Medulla oblongata (tissue), 1 donor: ENCODE results near the gene MANEA.
"Not testable (repeated sequence)": the region's sequence is repeated elsewhere in the genome, so short reads cannot be mapped to it uniquely, and the experiment has no call there.

ENCODE experiments used
- DNase-seq: peaks from one replicate; pipeline ENCODE4 v3.0.0-alpha.2; 2015; ENCODE audit errors: extremely low spot score

Gene MANEA

DNA sequence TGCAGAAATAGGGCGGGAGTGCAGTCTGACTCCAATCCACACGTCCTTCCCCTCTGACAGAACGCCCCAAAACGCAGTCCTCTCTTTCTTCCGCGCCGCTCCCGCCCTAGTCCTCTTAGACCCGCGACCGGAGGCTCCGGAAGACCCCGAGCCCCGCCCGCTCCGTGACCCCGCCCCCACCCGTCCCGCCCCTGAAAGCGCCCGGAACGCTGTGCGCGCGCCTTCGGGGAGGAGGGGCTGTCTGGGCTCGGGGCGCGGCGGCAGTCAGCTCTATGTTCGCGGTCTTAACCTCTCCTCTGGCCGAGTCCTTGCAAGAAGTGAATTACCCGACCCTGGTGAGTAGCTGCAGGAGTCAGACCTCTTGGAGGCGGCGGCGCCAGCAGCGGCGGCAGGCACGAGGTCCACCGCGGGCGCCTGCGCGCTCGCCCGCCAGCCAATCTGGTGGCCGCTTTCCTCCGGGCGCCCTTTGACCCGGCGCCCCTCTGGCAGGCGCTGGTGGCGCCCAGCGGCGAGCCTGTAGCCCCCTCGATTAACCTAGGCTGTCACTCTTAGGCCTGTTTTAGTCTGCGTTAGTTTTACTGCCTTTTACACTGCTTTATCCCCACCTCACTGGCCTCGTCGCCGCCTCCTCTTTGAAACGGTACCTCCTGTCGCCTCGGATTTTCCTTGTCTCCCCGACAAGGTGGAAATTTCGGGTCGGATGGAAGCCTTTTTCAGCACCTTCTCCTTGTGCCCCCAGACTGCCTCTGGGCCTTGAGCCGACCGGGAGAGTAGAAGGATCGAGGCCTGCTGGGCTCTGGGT is at the start of gene MANEA:
TSS of gene MANEA (plus strand) at position 232 of the 802 bp plus-strand sequence. CDS start 8,905 bp downstream, outside the sequence.
- peak; percentile 83 for DNase-seq

DNA sequence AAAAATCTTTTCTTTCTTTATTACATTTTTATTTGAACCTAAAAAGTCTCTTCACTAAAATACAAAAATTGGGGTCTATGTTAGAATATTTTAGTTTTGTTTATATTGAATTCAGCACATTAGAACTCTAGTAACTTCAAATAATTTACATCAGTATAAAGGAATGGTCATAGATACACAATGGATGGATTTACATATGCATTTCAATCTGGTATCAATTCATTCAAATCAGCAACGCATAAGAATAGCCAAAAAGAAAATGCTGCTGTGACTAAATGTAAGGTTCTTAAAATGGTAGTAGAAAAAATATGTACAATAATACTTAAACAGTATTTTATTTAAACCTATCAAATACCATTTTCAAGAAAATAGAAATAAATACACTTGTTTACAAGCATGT is 47.6 kb upstream of the MANEA start:
- no peak for DNase-seq

GRCh38 chr6:95530176-95530819 is 47.0 kb upstream of the MANEA start:
- no peak for DNase-seq

DNA sequence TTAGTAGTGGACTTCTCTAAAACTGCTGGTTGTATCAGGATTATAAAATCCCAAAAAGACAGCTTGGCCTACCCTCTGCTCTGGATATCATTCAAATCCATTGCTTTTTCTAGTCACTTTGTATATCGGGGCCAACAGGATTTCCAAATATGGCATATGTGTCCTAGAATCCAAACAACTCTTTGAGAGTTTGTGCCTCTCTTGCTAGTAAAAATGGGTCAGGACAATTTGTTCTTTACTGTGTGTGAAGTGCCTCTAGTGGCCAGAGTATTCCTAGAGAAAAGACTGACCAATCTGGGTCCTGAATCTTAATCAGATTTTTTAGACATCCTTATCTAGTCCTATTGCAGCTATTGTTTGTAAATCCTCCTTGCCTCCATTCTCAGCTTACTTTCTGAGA is 33.5 kb upstream of the MANEA start:
- DNase-seq = no peak

GRCh38 chr6:95544517-95545225 is 32.7 kb upstream of the MANEA start:
- DNase-seq = no peak

GRCh38 chr6:95545226-95545625 is 32.1 kb upstream of the MANEA start:
- DNase-seq = no peak

- DNase-seq = no peak
Observed at GRCh38 chr6:95545686-95546085, 31.6 kb upstream of the MANEA start.

DNA sequence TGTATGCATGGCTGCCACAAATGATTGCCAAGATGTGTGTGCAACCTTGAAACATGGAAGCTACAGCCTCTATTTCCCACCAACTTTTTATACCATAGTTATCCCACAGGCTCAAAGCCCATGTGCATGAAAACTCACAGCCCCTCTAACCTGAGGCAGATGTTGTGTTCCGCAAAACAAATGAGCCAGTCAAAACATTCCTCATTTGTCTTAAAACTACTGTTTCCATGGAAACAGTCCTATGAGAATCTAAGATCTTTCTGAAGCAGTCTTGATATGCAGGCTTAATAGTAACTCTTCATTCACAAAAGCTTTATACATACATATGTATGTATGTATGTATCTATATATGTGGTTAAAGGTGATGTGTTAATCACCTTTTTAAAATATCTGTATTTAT is 31.2 kb upstream of the MANEA start:
- no peak for DNase-seq

GRCh38 chr6:95547043-95547442 is 30.3 kb upstream of the MANEA start:
- DNase-seq = no peak

DNA sequence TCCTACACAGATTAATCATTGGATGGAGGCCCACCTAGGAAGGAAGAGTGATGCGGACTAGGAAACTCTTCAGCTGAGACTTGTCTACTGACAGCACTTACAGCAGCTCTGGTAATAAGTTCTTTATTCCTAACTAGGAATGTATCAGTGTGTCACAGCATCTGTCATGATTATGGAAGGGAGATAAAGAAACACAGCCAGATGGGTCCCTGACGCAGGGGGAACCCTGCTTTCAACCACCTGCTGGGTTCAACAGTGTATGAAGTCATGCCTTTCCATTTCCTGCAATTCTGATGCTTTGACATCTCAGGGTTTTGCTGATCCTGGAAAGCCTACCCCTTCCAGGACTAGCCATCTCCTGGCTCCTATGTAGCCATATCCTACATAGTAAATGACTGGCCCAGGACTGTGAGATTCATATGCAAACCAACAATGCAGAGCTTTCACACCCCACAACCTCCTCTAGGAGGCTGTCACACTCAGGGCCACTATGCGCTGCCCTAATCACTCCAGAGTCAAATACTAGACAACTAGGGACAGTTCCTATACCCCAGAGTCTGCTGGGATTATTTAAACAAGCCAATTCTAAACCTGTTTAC is 29.0 kb upstream of the MANEA start:
- DNase-seq = no peak

GRCh38 chr6:95551678-95552324 is 25.5 kb upstream of the MANEA start:
- DNase-seq = no peak

DNA sequence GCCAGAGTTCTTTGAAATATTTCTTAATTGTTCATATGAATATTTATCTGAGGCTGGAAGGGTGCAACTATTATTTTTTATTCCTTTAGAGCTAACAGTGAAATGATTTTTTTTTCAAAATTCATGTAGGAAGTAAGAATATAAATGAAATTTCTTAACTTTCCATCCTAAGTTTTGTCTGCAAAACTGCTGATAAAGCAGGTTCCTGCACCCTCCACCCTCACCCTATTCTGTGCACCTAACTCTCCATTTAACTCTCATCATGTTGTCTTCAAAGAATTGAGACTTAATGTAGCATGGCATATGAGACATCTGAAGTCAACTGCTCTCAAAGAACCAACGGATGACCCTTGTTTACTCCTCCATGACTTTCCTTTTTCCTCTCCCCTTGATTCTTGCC is 23.5 kb upstream of the MANEA start:
- DNase-seq = no peak

DNA sequence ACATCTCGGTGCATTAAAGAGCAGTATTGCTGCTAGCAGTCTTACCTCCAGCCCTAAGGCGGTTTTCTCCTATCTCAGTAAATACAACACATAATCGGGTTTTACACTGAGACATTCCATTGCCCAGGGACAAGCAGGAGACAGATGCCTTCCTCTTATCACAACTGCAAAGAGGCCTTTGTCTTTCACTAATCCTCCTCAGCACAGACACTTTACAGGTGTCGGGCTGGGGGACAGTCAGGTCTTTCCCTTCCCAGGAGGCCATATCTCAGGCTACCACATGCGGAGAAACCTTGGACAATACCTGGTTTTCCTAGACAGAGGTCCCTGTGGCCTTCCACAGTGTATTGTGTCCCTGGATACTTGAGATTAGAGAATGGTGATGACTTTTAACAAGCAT is 16.4 kb upstream of the MANEA start:
- not testable (repeated sequence) for DNase-seq

DNA sequence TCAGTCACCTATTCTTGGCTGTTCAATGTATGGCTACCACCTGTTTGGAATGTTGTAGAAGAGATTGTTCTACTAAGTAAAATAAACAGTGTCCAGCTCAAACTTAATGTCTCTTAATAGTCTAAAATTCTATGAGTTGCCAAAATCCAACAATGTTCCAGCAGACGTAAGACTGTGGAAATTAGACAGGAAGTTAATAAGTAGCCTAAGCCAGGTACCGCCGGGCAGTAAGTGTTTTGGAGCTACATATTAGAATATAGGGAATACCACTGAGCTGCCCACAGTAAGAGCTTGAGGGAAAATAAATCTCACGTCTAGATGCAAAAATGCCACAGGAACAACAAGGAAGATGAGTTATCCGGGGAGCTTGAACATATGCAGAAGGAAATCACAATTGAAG is 7.8 kb upstream of the MANEA start:
- DNase-seq = no peak

DNA sequence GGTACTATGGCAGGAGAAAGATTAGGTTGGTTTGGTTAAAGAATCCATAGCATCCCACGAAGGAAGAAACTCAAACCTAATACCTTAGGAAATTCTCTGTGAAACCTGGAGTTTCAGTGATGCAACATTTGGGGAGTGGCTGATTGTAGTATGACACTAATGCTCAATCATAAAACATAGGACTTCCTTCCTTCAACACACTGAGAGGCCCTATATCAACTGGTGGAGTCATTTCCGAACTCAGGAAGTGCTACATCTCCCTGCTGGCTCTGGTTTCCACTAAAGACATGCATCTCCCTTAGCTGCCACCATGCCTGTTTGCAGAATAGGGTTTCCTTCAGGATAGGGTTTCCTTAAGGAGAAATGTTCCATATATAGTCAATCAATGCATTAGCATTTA is 5.2 kb upstream of the MANEA start:
- no peak for DNase-seq

DNA sequence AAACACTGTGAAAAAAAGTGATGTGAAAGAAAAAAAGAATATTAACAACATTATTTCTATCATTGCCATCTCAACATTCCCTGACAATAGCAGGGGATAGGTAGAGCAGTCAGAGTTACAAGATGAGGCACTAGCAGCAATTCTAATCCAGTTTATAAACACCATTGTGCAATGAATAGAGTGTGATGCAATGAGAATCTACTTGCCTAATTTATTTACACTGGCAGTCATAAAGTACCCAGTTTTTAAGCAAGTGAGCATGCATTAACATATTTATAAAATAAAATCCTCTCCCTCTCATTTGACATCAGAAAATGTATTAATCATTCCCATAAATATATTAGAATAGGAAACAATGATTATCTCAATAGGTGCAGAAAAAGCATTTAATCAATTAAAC is 2.5 kb upstream of the MANEA start:
- no peak for DNase-seq

DNA sequence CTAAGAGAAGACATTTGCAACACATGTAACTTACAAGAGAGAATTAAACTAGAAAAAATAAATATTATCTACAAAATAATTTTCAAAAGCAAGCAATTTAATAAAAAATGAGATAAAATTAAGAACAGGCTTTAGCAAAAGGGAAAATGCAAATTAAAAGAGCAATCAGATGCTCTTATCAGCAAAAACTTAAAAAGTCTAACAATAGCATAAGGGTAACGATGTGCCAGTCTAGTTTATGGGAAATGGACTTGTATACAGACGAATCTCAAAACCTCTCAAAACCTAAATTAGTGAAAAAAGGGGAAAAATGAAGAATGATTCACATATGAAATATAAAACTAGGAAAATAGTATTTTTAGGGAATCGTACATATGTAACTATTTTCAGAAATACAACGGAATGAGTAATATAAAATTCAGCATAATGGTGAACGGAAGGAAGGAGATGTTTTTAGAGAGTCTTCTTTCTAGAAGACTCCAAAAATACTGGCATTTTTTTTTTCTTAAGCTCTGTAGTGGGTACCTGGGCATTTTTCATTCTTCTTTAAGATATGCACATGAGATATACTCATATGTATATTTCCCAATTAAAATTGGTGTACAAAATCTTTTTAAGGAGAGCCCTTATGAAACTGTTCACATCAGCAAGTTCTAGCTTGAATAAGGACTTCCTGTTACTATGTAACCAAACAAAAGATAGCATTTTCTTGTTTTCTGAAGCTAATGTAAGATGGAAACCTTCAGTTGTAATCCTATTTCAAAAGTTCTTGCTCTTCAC is 927 bp upstream of the MANEA start:
- DNase-seq = no peak

- DNase-seq = no peak
Observed at GRCh38 chr6:95576998-95577303, 384 bp upstream of the MANEA start.

GRCh38 chr6:95578106-95578410 is 723 bp downstream of the MANEA start:
- no peak for DNase-seq

- DNase-seq = no peak
Observed at GRCh38 chr6:95581073-95581472, 3.7 kb downstream of the MANEA start.

DNA sequence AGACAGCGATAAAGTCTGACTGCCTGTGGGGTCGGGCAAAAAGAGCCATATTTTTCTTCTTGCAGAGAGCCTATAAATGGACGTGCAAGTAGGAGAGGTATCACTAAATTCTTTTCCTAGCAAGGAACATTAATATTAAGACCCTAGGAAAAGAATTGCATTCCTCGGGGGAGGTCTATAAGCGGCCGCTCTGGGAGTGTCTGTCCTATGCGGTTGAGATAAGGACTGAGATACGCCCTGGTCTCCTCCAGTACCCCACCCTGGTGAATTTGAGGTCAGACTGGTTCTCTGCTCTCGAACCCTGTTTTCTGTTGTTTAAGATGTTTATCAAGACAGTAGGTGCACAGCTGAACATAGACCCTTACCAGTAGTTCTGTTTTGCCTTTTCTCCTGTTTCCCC is 6.9 kb downstream of the MANEA start:
- DNase-seq = not testable (repeated sequence)
